HEK293T (cell line): ENCODE measurements around the gene OLFM1.

ENCODE experiments used
- CTCF ChIA-PET: fragments of 350-600 bp; formaldehyde crosslinking; extraction: SDS; loops from one replicate; lab custom pipeline; 2021; ENCODE audit warnings: antibody characterized with exemption, inconsistent platforms; lab: Yijun Ruan, JAX
- POLR2A ChIA-PET: fragments of 350-600 bp; formaldehyde crosslinking; extraction: SDS; loops from one replicate; lab custom pipeline; 2020; ENCODE audit warnings: antibody characterized with exemption, inconsistent platforms; lab: Yijun Ruan, JAX
- DNase-seq: peaks from one replicate; pipeline ENCODE4 v3.0.0; 2012; ENCODE audit warnings: mixed read lengths; ENCODE audit errors: extremely low spot score
- ARNT ChIP-seq: fragments of 450-650 bp; IDR thresholded peaks from 2 replicates; pipeline ENCODE4 v1.6.1; 2017; ENCODE audit warnings: mild to moderate bottlenecking
- BHLHE40 ChIP-seq: fragments of 450-650 bp; IDR thresholded peaks from 2 replicates; pipeline ENCODE4 v1.6.1; 2016; ENCODE audit warnings: mild to moderate bottlenecking, moderate library complexity, borderline replicate concordance
- CTBP1 ChIP-seq: fragments of 450-650 bp; IDR thresholded peaks from 2 replicates; pipeline ENCODE4 v1.6.1; 2016; ENCODE audit warnings: borderline replicate concordance
- ELF4 ChIP-seq: fragments of 450-650 bp; IDR thresholded peaks from 2 replicates; pipeline ENCODE4 v1.6.1; 2017; ENCODE audit warnings: antibody characterized with exemption
- FOXA1 ChIP-seq: fragments of 450-650 bp; IDR thresholded peaks from 2 replicates; pipeline ENCODE4 v1.6.1; 2016; ENCODE audit warnings: mild to moderate bottlenecking
- FOXK2 ChIP-seq: fragments of 450-650 bp; IDR thresholded peaks from 2 replicates; pipeline ENCODE4 v1.6.1; 2016; ENCODE audit warnings: mild to moderate bottlenecking
- FOXM1 ChIP-seq: fragments of 450-650 bp; IDR thresholded peaks from 2 replicates; pipeline ENCODE4 v1.6.1; 2017; ENCODE audit warnings: mild to moderate bottlenecking, borderline replicate concordance
- HDGF ChIP-seq: fragments of 450-650 bp; IDR thresholded peaks from 2 replicates; pipeline ENCODE4 v1.6.1; 2017; ENCODE audit warnings: antibody characterized with exemption, borderline replicate concordance
- L3MBTL2 ChIP-seq: fragments of 450-650 bp; conservative IDR thresholded peaks from 2 replicates; pipeline ENCODE4 v1.6.1; 2016; ENCODE audit warnings: mild to moderate bottlenecking
- LEF1 ChIP-seq: fragments of 450-650 bp; IDR thresholded peaks from 2 replicates; pipeline ENCODE4 v1.6.1; 2017; ENCODE audit warnings: mild to moderate bottlenecking, borderline replicate concordance
- NFRKB ChIP-seq: fragments of 450-650 bp; IDR thresholded peaks from 2 replicates; pipeline ENCODE4 v1.6.1; 2016; ENCODE audit warnings: mild to moderate bottlenecking, moderate library complexity
- PKNOX1 ChIP-seq: fragments of 450-650 bp; IDR thresholded peaks from 2 replicates; pipeline ENCODE4 v1.6.1; 2016
- SP1 ChIP-seq: fragments of 450-650 bp; IDR thresholded peaks from 2 replicates; pipeline ENCODE4 v1.6.1; 2017
- SUZ12 ChIP-seq: fragments of 450-650 bp; IDR thresholded peaks from 2 replicates; pipeline ENCODE4 v1.6.1; 2016; ENCODE audit warnings: mild to moderate bottlenecking
- TARDBP ChIP-seq: fragments of 450-650 bp; IDR thresholded peaks from 2 replicates; pipeline ENCODE4 v1.6.1; 2016
- ZNF384 ChIP-seq: fragments of 450-650 bp; IDR thresholded peaks from 2 replicates; pipeline ENCODE4 v1.6.1; 2016

Gene OLFM1

GRCh38 chr9:135073081-135073740 is 14.3 kb upstream of the OLFM1 start:
- ChIA-PET CTCF (no interaction called here), POLR2A (no interaction called here)
- no peak for DNase-seq
- TF ChIP-seq FOXA1 (no peak), SP1 (no peak), L3MBTL2 (no peak), ELF4 (no peak), TARDBP (no peak), NFRKB (no peak)

DNA sequence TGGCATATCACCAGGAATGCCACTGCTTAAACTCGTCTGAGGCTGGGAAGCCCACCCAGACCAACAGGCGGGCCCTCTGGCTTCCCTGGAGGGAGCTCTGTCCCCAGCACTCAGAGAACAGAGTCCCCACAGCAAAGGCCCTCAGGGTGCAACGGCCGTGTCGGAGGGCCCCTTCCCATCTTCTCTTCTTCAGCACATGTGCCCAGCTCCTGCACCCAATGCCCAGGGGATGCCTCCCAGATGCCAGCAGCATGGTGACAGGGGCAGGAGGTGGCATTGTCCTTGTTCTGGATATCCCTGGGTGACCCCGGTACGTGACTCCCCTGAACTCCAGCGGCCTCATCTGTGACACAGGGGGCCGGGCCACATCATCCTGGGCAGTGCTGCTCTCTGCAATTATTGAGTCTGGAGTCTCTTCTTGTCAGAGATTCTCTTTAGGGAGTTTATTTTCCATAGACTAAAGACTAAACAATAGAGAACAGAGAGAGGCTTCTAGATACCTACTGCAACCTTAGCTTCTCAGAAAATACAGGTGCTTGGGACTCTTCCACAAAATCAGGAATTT is 13.6 kb upstream of the OLFM1 start:
- CTCF ChIA-PET = interaction anchor here (0.6 kb wide), 1 partner anchor 304 kb away, joined by 5 read pairs; no protein-coding TSS in a partner anchor
- no peak for TF ChIP-seq HDGF
- no peak for TF ChIP-seq ZNF384
- TF ChIP-seq BHLHE40 = no peak
- no peak for TF ChIP-seq CTBP1
- TF ChIP-seq LEF1 = no peak
- TF ChIP-seq NFRKB = no peak
- no peak for TF ChIP-seq FOXK2
- no peak for TF ChIP-seq FOXM1
- no peak for TF ChIP-seq TARDBP
- TF ChIP-seq L3MBTL2 = no peak
- TF ChIP-seq SP1 = no peak
- TF ChIP-seq ELF4 = no peak
- DNase-seq = no peak
- POLR2A ChIA-PET = no interaction called here

GRCh38 chr9:135074354-135075233 is 12.9 kb upstream of the OLFM1 start:
- TF ChIP-seq LEF1 (no peak), PKNOX1 (no peak), TARDBP (no peak), NFRKB (no peak), ARNT (no peak), HDGF (no peak), ELF4 (no peak)
- no peak for DNase-seq
- ChIA-PET POLR2A (no interaction called here), CTCF (no interaction called here)

DNA sequence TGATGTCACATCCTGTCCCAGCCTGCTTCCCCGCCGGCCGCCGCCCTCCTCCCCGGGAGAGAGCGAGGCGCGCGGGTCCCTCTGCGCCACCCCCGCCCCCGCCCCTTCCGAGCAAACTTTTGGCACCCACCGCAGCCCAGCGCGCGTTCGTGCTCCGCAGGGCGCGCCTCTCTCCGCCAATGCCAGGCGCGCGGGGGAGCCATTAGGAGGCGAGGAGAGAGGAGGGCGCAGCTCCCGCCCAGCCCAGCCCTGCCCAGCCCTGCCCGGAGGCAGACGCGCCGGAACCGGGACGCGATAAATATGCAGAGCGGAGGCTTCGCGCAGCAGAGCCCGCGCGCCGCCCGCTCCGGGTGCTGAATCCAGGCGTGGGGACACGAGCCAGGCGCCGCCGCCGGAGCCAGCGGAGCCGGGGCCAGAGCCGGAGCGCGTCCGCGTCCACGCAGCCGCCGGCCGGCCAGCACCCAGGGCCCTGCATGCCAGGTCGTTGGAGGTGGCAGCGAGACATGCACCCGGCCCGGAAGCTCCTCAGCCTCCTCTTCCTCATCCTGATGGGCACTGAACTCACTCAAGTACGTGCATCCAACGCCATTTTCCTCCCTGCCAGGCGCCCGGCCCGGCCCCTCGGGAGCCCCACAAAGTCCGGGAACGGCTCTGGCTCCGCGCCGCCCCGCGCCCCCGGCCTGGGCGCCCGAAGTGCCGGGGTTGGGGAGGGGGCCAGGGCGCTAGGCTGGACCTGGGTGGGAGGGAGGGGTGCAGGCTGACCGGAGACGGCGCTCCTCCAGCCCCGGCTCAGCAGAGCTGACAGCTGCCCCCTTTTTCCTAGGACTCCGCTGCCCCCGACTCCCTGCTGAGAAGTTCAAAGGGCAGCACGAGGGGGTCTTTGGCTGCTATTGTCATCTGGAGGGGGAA is 12.0 kb upstream of the OLFM1 start:
- POLR2A ChIA-PET = no interaction called here
- TF ChIP-seq SP1 (no peak), LEF1 (no peak), ELF4 (no peak), FOXM1 (no peak), CTBP1 (no peak), SUZ12 (no peak), FOXA1 (no peak), PKNOX1 (no peak), FOXK2 (no peak), ARNT (no peak), TARDBP (no peak), NFRKB (no peak)
- CTCF ChIA-PET = no interaction called here
- no peak for DNase-seq

- ChIA-PET POLR2A (no interaction called here), CTCF (no interaction called here)
- no peak for DNase-seq
- TF ChIP-seq ARNT (no peak), SP1 (no peak), PKNOX1 (no peak), LEF1 (no peak), BHLHE40 (no peak), NFRKB (no peak), FOXA1 (no peak), SUZ12 (no peak)
Observed at GRCh38 chr9:135076143-135076875, 11.2 kb upstream of the OLFM1 start.
